GM18870 (cell line): Measurements from ENCODE around the gene POPDC2.

Experiments used
- ATAC-seq: cut with Tn5 transposase; IDR thresholded peaks from one replicate; pipeline ENCODE4 v1.9.1; 2021; ENCODE audit warnings: moderate library complexity; ENCODE audit not compliant: unreplicated experiment

The POPDC2 gene

GRCh38 chr3:119672776-119673175 is 12.4 kb upstream of the POPDC2 start:
- ATAC-seq, result no peak

DNA sequence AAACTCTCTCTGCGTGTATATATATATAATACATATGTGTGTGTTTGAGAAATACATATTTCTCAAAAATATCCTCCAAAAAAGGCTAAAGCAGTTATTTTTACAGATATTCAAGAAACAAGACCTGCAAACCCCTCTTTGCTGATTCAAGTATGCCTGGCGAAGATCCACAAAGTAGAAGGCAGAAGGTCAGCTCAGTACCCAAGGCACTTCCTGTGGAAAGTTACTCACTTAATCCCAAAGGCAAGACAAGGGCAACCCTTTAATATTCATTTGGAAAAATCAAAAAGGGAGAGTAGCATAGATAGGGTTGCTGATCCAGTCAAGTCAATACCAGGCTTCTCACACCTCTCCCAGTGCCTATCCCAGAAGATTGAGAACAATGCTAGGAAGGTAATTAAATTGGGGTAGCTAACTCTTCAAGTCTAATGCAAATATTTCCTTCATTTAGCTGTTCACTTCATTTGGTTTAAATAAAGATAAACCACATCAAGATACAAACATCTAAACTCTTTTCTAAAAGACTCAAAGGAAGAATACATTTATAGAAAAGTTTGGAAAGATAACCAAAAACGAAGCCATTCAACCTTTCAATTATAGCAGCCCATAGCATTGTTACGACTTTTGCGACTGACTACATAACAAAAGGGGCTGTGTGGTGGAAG is 9.6 kb upstream of the POPDC2 start:
- ATAC-seq, result no peak

GRCh38 chr3:119665954-119666559 is 5.7 kb upstream of the POPDC2 start:
- ATAC-seq, result no peak

- ATAC-seq, result no peak
Observed at GRCh38 chr3:119664850-119665379, 4.5 kb upstream of the POPDC2 start.

GRCh38 chr3:119664370-119664769 is 4.0 kb upstream of the POPDC2 start:
- ATAC-seq, result no peak

DNA sequence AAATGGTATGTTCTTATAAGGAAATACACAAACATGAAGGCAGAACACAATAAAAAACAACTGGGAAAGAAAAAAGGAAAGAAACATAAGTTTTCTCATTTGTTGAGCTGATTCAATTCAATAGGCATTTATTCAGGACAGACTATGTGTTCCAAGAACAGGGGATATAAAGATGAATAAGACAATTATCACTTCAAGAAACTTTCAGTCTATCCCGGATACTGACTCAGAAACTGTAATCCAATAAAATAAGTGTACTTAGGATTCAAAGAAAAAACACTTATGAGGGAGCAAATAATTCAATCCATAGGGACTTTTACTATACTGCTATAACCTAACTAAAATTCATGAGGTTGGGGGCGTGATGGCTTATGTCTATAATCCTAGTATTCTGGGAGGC is 3.5 kb upstream of the POPDC2 start:
- no peak for ATAC-seq

DNA sequence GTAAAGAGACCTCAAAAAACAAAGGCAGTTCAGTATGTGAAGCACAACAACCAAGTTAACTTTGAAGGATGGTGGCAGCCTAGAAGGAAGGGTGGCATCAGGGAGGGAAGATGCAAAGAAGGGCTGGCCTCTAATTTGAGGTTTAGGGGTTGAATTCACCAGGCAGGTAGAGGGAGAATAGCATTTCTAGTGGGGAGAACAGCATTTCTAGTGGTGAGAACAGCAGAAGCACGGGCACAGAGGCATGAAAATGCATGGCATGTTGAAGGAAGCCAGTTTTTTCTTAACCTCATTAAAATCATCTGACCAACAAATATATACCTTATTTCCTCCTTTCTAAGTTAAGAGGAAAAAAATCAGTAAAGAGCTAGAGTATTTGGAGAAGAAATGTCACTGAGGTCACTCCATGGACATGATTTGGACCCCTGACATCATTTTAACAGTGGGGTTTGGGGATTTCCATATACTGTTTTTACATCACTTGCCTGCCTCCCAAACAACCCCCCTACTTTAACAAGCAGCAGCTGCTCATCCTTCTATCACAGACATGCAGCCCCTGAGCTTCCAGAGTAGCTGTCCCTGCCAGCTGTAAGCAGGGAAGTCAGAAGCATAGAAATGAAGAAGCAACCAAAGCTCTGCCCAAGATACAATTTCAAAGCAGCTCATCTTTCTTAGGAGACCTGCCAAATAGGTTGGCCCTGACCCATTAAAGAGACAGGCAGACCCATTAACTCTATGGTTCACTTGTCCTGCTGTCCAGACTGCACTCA is 2.4 kb upstream of the POPDC2 start:
- no peak for ATAC-seq

DNA sequence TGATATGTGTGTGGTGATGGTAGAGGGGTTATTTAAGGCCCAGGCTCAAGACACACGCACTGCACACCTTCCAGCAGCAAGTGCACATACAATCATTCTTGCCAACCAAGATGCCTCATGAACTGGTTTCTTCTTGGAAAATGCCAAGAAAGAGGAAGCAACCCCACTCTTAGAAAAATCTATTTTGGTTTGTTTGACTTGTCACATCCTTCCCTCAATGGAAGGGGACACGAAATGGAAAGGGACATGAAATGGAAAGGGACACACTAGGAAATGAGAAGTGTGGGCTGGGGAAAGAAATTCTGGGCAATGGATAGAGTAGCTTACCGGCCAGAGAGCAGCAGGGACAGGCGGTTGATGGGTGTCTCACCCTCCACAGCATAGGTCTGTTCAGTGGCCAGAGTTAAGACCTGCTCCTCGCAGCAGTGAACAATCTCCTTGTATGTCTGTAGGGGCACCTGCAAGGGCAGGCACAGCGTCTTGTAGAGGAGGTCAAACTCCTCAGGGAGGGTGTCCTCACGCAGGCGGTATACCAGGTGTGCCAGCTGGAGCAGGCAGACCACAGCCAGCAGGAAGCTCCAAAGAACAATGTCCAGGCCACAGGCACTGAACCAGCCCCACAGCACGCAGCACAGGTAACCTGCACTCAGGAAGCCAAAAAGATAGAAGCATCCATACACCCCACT is 640 bp downstream of the POPDC2 start:
- ATAC-seq, result no peak

DNA sequence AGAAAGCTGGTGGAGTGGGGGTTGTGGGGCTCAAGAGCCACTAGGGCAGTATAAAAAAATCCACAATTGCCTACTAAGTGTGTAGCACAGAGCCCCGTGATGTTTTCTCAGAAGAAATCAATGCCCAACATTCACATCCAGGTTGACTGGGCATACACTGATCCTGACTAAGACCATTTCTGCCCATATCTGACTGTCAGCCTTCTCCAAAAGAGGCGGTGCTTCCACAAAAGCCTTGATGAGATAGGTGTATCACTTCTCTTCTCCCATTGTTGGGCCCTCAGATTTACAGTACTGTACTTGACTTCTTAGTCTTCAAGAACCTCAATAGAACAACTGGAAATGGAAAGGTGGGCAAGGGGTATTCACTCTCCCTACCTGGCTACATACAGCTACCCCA is 1.4 kb downstream of the POPDC2 start:
- no peak for ATAC-seq

DNA sequence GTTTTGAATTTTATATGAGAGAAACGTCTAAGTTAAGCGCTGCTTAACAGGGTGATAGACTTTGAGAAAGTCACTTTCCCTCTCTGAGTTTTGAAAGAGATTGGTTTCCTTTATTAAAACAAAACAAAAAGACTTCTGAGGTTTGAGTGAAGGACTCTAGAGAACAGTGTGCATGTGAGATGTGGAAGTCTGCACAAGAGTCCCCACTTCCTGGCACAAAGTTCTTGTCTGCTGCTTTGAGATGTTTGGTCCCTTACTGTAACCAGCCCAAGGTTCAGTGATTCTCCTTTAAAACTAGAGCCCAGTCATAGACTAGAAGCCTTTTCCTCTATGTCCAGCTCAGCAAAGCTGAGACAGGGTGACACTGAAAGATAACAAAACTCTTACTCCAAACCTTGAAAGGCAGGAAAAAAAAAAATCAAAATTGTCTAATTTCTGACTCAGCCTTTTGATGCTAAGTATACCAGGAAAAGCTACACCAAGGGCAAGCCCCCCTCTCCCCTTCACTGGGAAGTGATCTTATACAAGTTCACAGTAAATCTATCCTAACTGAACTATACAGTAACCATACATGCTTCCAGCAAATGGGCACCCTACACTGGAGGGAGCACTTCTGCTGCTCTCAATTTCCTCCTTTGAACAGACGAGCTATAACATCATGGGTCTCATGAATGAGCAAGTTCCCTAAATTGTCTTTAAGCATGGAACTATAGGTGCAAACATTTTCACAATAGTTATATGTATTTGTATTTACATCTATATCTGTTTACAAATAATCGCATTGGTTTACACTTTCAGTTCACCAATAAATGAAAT is 2.3 kb downstream of the POPDC2 start:
- no peak for ATAC-seq

- no peak for ATAC-seq
Observed at GRCh38 chr3:119653876-119654275, 6.5 kb downstream of the POPDC2 start.

- no peak for ATAC-seq
Observed at GRCh38 chr3:119652306-119653033, 7.9 kb downstream of the POPDC2 start.

- no peak for ATAC-seq
Observed at GRCh38 chr3:119649761-119650160, 10.6 kb downstream of the POPDC2 start.

DNA sequence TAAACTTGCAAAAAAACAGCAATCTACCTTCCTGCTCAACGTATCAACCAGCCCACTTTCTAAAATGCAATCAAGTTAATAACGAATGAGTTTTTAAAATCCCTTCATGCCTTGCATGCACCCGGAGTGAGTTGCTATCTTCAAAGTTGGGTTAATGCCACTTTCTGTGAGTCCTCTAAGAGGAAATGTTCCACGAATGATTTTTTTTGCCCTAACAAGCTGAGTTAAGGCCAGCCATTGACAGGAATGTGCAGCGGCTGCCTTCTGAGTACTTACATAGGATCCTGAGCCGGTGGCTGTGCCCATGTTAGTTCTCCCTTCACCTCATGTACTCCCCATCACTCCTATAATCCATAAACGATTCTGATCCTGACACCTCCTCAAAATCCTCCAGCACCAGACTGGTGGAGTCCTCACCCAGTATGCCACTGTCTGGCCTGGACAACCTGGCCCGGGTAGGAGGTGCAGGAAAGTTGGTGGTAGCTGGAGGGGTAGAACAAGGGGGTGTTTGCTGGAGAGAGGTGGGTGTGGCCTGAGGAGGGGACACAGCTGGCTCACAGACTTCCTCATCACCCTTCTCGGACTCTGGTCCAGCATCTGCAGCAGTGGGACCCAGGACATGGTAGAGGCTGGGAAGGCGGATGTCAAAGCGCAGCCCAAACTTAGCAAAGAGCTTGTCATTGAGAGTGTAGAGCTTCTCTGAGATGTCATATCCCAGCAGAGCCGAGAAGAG is 12.4 kb downstream of the POPDC2 start:
- no peak for ATAC-seq

DNA sequence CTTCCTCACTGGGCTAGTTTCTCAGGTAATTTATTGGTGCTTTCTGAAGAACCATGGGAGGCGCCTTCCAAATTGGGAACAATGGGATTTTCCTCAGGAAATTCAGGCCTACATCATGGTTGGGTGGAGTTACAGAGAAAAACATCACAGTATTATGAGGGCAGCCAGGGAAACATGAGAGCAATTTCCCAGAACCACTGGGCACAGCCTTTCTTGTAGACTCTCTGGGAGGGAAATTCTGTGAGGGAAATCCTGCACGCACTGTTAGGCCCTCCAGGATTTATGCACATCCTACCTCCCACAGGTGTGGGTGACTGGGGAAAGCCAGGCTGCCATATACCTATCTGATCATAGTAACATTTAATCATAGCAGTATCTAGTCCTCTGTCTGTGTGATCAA is 13.2 kb downstream of the POPDC2 start:
- no peak for ATAC-seq

DNA sequence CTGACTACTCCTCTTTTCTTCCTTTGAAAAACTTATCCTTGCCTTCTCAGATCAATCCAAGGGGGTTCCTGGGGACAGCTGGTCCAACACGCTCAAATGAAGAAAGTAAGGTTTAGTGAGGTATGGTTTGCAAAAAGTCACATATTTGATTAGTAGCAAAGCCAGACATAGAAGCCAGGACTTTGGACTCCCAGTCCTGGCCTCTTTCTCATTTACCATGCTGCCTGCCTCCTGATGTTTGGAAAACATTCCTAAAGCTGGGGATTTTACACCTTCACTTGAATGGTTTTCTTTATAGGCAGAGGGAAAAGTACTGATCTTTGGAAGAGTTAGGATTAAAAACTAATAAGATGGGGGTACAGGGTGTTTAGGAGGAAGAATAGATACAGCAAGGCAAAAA is 14.6 kb downstream of the POPDC2 start:
- ATAC-seq, result no peak

- no peak for ATAC-seq
Observed at GRCh38 chr3:119644481-119644880, 15.9 kb downstream of the POPDC2 start.

- no peak for ATAC-seq
Observed at GRCh38 chr3:119643528-119643927, 16.9 kb downstream of the POPDC2 start.

- ATAC-seq, result no peak
Observed at GRCh38 chr3:119642746-119643473, 17.5 kb downstream of the POPDC2 start.
